ENCODE data around the gene RGS11.

DNA sequence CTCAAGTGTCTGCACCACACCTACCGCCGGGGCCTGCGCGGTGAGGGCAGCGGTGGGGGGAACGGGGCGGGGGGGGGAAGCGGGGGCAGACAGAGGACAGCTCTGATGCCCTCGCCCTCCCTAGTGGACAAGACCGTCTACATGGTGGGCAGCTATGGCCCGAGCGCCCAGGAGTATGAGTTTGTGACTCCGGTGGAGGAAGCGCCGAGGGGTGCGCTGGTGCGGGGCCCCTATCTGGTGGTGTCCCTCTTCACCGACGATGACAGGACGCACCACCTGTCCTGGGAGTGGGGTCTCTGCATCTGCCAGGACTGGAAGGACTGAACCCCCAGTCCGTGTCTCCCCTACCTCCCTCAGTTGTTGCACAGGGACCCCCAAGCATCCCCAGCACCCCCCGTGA, 6.7 kb upstream of the RGS11 start:
- TF ChIP-seq PATZ1 (CRISPR knock-in tag; IDR thresholded peaks at IDR 0.05; ENCODE audit: borderline replicate concordance) (no peak), CREB5 (CRISPR knock-in tag; IDR thresholded peaks at IDR 0.05; ENCODE audit: low read depth) (no peak), GLIS3 (CRISPR knock-in tag; IDR thresholded peaks at IDR 0.05) (no peak), RARB (CRISPR knock-in tag; IDR thresholded peaks at IDR 0.05) (no peak), ISL1 (CRISPR knock-in tag; IDR thresholded peaks at IDR 0.05) (no peak), ZFP3 (CRISPR knock-in tag; IDR thresholded peaks at IDR 0.05) (no peak), SNAI2 (CRISPR knock-in tag; IDR thresholded peaks at IDR 0.05) (no peak), TCF4 (CRISPR knock-in tag; IDR thresholded peaks at IDR 0.05; ENCODE audit: borderline replicate concordance) (no peak), ZNF70 (CRISPR knock-in tag; IDR thresholded peaks at IDR 0.05) (no peak), TSHZ2 (CRISPR knock-in tag; IDR thresholded peaks at IDR 0.05) (no peak)
- TF ChIP-seq, protein P1, sequence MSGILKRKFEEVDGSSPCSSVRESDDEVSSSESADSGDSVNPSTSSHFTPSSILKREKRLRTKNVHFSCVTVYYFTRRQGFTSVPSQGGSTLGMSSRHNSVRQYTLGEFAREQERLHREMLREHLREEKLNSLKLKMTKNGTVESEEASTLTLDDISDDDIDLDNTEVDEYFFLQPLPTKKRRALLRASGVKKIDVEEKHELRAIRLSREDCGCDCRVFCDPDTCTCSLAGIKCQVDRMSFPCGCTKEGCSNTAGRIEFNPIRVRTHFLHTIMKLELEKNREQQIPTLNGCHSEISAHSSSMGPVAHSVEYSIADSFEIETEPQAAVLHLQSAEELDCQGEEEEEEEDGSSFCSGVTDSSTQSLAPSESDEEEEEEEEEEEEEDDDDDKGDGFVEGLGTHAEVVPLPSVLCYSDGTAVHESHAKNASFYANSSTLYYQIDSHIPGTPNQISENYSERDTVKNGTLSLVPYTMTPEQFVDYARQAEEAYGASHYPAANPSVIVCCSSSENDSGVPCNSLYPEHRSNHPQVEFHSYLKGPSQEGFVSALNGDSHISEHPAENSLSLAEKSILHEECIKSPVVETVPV (CRISPR knock-in tag; IDR thresholded peaks at IDR 0.05), result no peak
